Osteocyte (in vitro differentiated cells): ENCODE measurements around the gene LIAS. TPM values are rescaled to one million over a fixed set of nuclear protein-coding genes. Genes with fewer than 3 reads are reported as not detected.

Experiments used
- DNase-seq: peaks from one replicate; pipeline ENCODE4 v3.0.0; 2021; ENCODE audit warnings: mixed read lengths; ENCODE audit not compliant: unreplicated experiment; ENCODE audit errors: extremely low spot score
- H3K27ac Mint-ChIP-seq: one replicate; pipeline ENCODE4 v1.8.0; 2021; ENCODE audit warnings: mild to moderate bottlenecking, mixed read lengths; ENCODE audit not compliant: unreplicated experiment
- H3K27me3 Mint-ChIP-seq: one replicate; pipeline ENCODE4 v1.8.0; 2021; ENCODE audit warnings: mixed read lengths; ENCODE audit not compliant: unreplicated experiment
- H3K36me3 Mint-ChIP-seq: one replicate; pipeline ENCODE4 v1.8.0; 2021; ENCODE audit warnings: mixed read lengths; ENCODE audit not compliant: unreplicated experiment
- H3K4me1 Mint-ChIP-seq: one replicate; pipeline ENCODE4 v1.8.0; 2021; ENCODE audit warnings: mixed read lengths; ENCODE audit not compliant: unreplicated experiment
- H3K4me3 Mint-ChIP-seq: one replicate; pipeline ENCODE4 v1.8.0; 2021; ENCODE audit warnings: mild to moderate bottlenecking, moderate library complexity, mixed read lengths; ENCODE audit not compliant: unreplicated experiment
- H3K9me3 Mint-ChIP-seq: one replicate; pipeline ENCODE4 v1.8.0; 2021; ENCODE audit warnings: mixed read lengths; ENCODE audit not compliant: unreplicated experiment
- total RNA-seq: library from RNA; stranded (reverse); gene quantifications from 2 replicates; pipeline ENCODE4 v1.2.1, GENCODE V29; 2021
- TF ChIP-seq, protein P1 (sequence below): fragments of 200-600 bp; sonication (generic); IDR thresholded peaks from 2 replicates; pipeline ENCODE4 v1.5.0; 2021; ENCODE audit warnings: antibody characterized with exemption, mild to moderate bottlenecking, moderate library complexity

LIAS gene
- total RNA-seq, 1 donor from 2014 or later: 10.9 TPM

DNA sequence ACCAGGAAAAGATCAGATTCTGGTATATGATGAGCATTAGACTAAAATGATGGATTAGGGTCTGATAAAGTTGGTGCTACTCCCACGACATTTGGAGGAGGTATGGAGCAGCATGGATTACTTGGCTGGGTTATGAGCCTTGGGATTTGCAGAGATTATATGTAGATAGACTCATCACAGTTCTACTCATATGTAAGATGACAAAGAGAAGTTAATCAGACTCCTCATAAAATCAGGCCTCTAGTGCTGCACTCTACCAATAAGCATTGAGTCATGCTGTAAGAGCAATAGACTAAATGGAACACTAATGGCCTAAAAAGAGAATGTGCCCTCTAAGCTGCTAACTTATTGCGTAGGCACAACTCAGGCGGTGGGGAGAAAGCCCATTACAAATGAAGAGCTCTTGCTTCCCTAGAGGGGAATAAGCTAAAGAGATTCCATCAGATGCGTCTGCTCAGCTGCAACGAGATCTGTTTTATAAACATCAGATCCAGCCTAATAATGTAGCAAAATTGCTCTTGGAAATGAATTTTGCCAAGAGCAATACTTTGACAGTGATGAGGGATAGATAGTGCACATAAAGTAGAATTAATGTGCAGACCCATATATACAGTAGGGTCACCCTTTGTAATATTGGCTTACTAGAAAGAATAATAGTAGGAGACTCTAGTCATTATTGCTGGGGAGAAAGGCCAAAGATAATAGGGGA is 17.5 kb downstream of the LIAS start:
- Mint-ChIP-seq H3K9me3 (no peaks in the 10 kb centered on the region), H3K4me1 (peaks cover 10% of the 10 kb centered on the region), H3K27ac (no peak overlapping the region), H3K36me3 (peaks cover 4% of the 10 kb centered on the region), H3K4me3 (no peak overlapping the region), H3K27me3 (no peaks in the 10 kb centered on the region)
- DNase-seq: no peak
- TF ChIP-seq, protein P1, sequence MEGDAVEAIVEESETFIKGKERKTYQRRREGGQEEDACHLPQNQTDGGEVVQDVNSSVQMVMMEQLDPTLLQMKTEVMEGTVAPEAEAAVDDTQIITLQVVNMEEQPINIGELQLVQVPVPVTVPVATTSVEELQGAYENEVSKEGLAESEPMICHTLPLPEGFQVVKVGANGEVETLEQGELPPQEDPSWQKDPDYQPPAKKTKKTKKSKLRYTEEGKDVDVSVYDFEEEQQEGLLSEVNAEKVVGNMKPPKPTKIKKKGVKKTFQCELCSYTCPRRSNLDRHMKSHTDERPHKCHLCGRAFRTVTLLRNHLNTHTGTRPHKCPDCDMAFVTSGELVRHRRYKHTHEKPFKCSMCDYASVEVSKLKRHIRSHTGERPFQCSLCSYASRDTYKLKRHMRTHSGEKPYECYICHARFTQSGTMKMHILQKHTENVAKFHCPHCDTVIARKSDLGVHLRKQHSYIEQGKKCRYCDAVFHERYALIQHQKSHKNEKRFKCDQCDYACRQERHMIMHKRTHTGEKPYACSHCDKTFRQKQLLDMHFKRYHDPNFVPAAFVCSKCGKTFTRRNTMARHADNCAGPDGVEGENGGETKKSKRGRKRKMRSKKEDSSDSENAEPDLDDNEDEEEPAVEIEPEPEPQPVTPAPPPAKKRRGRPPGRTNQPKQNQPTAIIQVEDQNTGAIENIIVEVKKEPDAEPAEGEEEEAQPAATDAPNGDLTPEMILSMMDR: no peak

DNA sequence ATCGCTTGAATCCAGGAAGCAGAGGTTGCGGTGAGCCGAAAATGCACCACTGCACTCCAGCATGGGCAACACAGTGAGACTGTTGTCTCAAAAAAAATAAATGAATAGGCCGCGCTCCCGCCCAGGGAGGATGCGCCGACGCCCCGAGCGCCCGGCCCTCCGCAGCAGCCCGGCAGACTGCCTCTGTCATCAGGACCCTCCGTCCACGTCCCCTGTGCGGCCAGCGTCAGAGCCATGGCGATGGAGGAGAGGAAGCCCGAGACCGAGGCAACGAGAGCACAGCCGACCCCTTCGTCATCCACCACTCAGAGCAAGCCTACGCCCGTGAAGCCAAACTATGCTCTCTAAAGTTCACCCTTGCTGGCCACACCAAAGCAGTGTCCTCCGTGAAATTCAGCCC is 21.4 kb downstream of the LIAS start:
- Mint-ChIP-seq H3K27ac (no peak overlapping the region), H3K27me3 (no peaks in the 10 kb centered on the region)

DNA sequence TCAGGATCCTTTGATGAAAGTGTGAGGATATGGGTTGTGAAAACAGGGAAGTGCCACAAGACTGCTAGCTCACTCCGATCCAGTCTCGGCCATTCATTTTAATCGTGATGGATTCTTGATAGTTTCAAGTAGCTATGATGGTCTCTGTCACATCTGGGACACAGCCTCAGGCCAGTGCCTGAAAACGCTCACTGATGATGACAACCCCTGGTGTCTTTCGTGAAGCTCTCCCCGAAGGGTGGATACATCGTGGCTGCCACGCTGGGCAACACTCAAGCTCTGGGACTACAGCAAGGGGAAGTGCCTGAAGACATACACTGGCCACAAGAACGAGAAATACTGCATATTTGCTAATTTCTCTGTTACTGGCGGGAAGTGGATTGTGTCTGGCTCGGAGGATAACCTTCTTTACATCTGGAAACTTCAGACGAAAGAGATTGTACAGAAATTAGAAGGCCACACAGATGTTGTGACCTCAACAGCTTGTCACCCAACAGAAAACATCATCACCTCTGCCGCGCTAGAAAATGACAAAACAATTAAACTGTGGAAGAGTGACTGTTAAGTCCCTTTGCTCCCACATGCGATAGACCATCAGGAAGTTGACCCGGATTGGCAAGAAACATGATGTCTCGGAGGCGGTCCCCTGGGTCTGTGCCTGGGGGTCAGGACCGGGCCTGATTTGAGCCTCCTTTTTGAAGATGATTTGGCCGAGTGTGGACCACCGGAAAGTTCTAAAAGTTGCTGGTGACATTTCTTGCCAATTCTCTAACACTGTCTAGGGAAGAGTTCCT is 22.2 kb downstream of the LIAS start:
- Mint-ChIP-seq H3K4me3 (no peak overlapping the region), H3K9me3 (no peaks in the 10 kb centered on the region), H3K36me3 (peaks cover 2% of the 10 kb centered on the region), H3K27ac (no peak overlapping the region), H3K4me1 (peaks cover 8% of the 10 kb centered on the region), H3K27me3 (no peaks in the 10 kb centered on the region)
- peak; percentile 69 for DNase-seq
- TF ChIP-seq, protein P1: no peak

More for the DNA sequence above, 21.4 kb downstream of the LIAS start:
- TF ChIP-seq, protein P1: no peak
- no peak overlapping the region for H3K4me3 Mint-ChIP-seq
- no peak for DNase-seq
- peaks cover 10% of the 10 kb centered on the region for H3K4me1 Mint-ChIP-seq
- H3K9me3 Mint-ChIP-seq: no peaks in the 10 kb centered on the region
- H3K36me3 Mint-ChIP-seq: peaks cover 2% of the 10 kb centered on the region

DNA sequence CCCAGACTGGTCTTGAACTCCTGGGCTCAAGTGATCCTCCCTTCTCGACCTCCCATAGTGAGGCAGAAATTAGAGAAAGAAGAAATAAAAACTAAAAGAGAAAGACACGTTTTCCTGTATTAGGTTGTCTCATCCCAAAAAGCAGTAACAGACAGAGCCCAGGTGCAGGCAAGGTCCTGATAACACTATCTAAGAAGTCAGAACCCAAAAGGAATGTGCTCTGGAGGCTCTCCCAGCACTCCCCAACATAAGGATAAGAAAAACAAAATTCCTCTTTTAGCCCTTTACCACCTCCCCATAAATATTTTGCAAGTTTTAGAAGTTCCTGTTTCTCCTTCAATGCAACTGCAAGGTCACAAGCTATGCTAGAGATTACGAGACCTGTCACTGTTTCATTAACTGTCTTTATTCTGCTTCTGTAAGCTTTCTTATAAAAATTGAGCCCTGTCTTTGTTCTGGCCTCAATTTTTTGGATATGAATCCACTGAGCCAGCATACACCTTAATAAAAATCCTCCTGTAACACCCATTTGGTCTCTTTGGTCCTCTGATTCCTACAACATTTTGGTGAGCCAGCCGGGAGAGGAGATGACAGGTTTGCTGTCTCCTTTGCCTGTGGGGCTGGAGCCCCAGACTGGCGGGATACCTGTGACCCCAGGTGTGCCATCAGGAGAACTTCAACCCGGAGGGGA is 25.9 kb downstream of the LIAS start:
- H3K4me1 Mint-ChIP-seq: no peaks in the 10 kb centered on the region
- DNase-seq: peak; percentile 25
- H3K36me3 Mint-ChIP-seq: no peaks in the 10 kb centered on the region
- H3K4me3 Mint-ChIP-seq: no peak overlapping the region
- no peaks in the 10 kb centered on the region for H3K27me3 Mint-ChIP-seq
- no peak overlapping the region for H3K27ac Mint-ChIP-seq
- TF ChIP-seq, protein P1: no peak
- no peaks in the 10 kb centered on the region for H3K9me3 Mint-ChIP-seq
